ENCODE measurements around the gene MLXIP. TPM values are rescaled to one million over a fixed set of nuclear protein-coding genes. Genes with fewer than 3 reads are reported as not detected.

Gene MLXIP
- total and polyA plus RNA-seq, 2 experiments from 2014 or later, result 8.2 to 11.0 TPM

DNA sequence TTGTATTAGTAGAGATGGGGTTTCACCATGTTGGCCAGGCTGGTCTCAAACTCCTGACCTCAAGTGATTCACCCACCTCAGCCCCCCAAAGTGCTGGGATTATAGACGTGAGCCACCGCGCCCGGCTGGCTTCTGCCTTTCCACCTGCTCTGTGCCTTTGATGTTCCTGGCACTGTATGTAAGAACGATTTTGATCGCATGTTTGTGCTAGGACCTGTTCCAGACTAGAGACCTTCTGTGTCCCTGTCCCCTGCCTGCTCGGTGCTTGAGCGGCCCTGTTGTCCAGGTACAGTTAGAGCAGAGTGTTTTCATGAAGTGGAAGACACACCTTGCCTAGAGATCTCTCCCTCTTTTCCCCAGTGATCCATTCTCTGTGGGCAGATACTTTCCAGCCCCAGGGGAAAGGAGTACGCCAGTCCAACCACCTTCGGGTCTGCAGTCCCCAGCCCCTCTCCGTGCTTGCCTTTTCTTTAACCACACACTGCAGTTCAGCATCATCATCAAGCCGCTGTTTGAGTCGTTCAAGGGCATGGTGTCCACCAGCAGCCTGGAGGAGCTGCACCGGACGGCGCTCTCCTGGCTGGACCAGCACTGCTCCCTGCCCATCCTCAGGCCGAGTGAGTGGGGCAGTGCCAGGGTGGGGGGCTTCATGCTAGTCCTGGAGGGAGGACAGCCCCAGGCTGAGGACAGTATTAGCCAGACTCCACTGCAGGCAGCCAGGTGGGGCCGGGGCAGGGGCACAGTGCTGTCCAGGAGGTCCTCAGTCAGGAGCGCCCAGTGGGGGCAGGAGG, 62.1 kb downstream of the MLXIP start:
- Histone ChIP-seq H3K4me1 (ENCODE audit: low read depth) (no peaks in the 10 kb centered on the region), H3K4me3 (no peak overlapping the region), H3K9me3 (ENCODE audit: low read depth) (no peaks in the 10 kb centered on the region), H3K36me3 (peaks cover 2% of the 10 kb centered on the region), H3K27me3 (no peaks in the 10 kb centered on the region), H3K27ac (no peak overlapping the region)
- TF ChIP-seq, protein P1, sequence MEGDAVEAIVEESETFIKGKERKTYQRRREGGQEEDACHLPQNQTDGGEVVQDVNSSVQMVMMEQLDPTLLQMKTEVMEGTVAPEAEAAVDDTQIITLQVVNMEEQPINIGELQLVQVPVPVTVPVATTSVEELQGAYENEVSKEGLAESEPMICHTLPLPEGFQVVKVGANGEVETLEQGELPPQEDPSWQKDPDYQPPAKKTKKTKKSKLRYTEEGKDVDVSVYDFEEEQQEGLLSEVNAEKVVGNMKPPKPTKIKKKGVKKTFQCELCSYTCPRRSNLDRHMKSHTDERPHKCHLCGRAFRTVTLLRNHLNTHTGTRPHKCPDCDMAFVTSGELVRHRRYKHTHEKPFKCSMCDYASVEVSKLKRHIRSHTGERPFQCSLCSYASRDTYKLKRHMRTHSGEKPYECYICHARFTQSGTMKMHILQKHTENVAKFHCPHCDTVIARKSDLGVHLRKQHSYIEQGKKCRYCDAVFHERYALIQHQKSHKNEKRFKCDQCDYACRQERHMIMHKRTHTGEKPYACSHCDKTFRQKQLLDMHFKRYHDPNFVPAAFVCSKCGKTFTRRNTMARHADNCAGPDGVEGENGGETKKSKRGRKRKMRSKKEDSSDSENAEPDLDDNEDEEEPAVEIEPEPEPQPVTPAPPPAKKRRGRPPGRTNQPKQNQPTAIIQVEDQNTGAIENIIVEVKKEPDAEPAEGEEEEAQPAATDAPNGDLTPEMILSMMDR (IDR thresholded peaks at IDR 0.05; ENCODE audit: low read depth, low read length), result no peak
- no peak for DNase-seq (ENCODE audit: low read depth in 1 of 2, low spot score in 1 of 2)

DNA sequence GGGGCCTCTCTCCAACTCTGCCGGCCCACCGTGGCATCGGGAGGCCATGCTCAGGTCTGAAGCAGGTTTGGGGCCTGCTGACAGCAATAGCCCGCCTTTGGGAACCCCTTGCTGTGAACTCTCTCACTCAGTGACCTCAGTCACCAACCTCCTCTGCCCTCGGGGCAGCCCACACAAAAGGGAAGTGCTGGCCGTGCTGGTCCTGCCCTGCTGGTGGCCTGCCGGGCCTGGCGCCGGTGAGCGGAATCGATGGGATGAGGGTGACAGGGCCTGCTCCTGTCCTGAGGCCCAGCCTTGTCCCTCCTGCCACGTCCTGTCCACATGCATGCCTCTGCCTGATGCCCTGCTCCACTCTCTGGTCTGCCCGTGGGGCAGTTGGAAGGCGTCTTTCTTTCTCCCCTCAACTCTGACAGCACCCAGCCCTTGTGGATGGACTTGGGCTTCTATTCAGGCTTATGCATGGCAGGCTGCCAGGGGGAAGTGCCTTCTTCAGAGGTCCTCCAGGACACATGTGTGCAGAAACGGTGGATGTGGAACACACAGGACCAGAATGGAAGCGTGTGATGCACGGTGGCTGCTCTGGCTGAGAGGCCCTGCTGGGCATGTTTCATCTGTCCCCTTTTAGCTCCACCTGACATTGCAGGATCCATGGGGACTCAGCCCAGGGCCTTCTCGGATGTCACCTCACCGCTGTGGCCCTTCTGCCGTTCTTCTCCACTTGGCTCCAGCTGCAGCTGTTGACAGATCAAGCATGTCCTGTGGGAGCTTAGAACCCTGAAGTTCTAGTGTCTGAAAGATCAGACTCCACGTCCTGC, 63.6 kb downstream of the MLXIP start:
- DNase-seq (ENCODE audit: low read depth in 1 of 2, low spot score in 1 of 2), result no peak
- Histone ChIP-seq H3K27ac (no peak overlapping the region), H3K4me1 (ENCODE audit: low read depth) (no peaks in the 10 kb centered on the region), H3K4me3 (no peak overlapping the region), H3K36me3 (peaks cover 2% of the 10 kb centered on the region), H3K9me3 (ENCODE audit: low read depth) (no peaks in the 10 kb centered on the region), H3K27me3 (no peaks in the 10 kb centered on the region)
- TF ChIP-seq, protein P1 (IDR thresholded peaks at IDR 0.05; ENCODE audit: low read depth, low read length), result no peak

DNA sequence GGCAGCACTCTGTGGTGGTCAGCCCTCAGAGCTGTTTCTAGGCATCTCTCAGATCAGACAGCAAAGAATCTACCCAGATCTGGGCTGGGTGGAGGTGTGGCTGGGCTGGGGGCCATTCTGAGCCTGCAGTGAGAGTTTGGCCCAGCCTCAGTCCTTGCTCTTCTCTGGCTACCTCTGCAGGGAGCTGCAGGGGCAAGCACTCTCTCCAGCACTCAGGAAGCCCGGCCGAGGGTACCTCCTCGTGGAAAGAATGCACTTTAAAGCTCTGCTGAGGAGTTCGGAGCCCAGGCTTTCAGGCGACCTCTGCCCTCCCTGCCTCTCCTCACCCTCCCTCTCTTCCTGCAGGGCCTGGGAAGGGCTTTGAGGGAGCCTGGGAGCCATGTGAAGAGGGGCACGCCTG, 64.3 kb downstream of the MLXIP start:
- no peaks in the 10 kb centered on the region for H3K9me3 ChIP-seq (ENCODE audit: low read depth)
- H3K36me3 ChIP-seq, result peaks cover 2% of the 10 kb centered on the region
- H3K4me1 ChIP-seq (ENCODE audit: low read depth), result no peaks in the 10 kb centered on the region
- no peaks in the 10 kb centered on the region for H3K27me3 ChIP-seq
- TF ChIP-seq, protein P1 (IDR thresholded peaks at IDR 0.05; ENCODE audit: low read depth, low read length), result no peak
- no peak overlapping the region for H3K4me3 ChIP-seq
- no peak for DNase-seq (ENCODE audit: low read depth in 1 of 2, low spot score in 1 of 2)
- H3K27ac ChIP-seq, result no peak overlapping the region

DNA sequence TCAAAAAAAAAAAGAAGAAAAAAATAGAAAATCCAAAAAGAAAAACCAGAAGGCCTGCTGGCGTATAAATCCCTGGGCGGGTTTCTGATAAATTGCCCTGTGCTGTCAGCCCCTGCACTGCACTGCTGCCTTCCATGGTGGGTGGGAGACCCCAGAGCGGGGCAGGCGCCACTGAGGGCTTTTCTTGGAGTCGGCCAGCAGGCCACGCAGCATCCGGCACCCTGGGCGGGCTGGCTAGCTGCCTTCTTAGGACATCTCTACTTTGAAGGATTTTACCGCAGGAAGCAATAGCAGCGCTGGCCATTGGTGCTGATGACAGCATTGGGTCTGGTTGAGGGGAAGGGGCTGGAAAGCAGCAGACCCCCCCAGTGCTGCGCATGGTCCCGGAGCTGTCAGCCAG, 66.3 kb downstream of the MLXIP start:
- TF ChIP-seq, protein P1 (IDR thresholded peaks at IDR 0.05; ENCODE audit: low read depth, low read length), result no peak
- no peak overlapping the region for H3K4me3 ChIP-seq
- no peak for DNase-seq (ENCODE audit: low read depth in 1 of 2, low spot score in 1 of 2)
- H3K27me3 ChIP-seq, result no peaks in the 10 kb centered on the region
- H3K36me3 ChIP-seq, result peaks cover 2% of the 10 kb centered on the region
- H3K27ac ChIP-seq, result no peak overlapping the region
- no peaks in the 10 kb centered on the region for H3K9me3 ChIP-seq (ENCODE audit: low read depth)
- no peaks in the 10 kb centered on the region for H3K4me1 ChIP-seq (ENCODE audit: low read depth)

DNA sequence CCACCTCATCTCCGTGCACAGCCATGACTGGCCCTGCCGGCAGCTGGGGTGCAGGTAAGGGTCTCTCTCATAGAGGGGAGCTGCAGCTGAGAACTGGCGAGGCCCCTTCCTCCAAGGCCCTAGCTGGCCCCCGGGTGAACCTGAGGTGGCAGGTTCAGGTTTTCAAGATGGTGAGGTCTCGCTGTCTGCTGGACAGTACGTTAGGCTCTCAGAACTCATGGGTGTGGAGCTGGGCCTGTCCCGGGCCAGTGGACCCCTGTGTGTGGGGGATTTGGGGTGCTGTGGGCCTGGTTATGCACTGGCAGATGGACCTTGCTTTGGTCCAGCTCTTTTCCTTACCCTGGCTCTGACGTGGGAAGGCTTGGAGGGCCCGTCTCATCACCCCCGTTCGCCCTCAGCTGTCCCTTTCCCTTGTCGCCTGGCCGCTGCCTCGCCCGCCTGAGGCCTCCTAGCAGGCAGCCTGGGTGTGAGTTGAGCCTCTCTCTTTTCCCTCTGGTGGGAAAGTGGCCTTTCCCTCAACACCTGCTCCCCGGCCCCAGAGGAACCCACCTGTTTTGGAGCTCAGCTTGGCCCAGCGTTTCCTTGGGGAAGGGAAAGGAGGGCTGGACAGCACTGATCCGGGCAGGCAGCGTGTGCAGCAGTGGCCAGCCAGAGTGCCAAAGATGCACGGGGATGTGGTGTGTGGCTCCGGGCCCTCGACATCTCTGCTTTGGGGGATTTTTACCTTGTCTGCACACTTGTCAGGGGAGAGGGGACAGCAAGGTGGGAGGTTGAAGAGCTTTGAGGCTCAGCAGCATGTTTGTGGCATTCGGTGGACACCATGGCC, 67.2 kb downstream of the MLXIP start:
- Histone ChIP-seq H3K9me3 (ENCODE audit: low read depth) (no peaks in the 10 kb centered on the region), H3K27me3 (no peaks in the 10 kb centered on the region), H3K4me1 (ENCODE audit: low read depth) (no peaks in the 10 kb centered on the region), H3K27ac (no peak overlapping the region), H3K4me3 (no peak overlapping the region), H3K36me3 (peaks cover 2% of the 10 kb centered on the region)
- TF ChIP-seq, protein P1 (IDR thresholded peaks at IDR 0.05; ENCODE audit: low read depth, low read length), result no peak
- no peak for DNase-seq (ENCODE audit: low read depth in 1 of 2, low spot score in 1 of 2)
